Measurements from ENCODE around the gene TSPEAR. TPM values are rescaled to one million over a fixed set of nuclear protein-coding genes. Genes with fewer than 3 reads are reported as not detected.
A peak's percentile ranks its signal among the peaks of the same experiment; 100 is the strongest.

The TSPEAR gene
- total RNA-seq, 1 donor: not detected

DNA sequence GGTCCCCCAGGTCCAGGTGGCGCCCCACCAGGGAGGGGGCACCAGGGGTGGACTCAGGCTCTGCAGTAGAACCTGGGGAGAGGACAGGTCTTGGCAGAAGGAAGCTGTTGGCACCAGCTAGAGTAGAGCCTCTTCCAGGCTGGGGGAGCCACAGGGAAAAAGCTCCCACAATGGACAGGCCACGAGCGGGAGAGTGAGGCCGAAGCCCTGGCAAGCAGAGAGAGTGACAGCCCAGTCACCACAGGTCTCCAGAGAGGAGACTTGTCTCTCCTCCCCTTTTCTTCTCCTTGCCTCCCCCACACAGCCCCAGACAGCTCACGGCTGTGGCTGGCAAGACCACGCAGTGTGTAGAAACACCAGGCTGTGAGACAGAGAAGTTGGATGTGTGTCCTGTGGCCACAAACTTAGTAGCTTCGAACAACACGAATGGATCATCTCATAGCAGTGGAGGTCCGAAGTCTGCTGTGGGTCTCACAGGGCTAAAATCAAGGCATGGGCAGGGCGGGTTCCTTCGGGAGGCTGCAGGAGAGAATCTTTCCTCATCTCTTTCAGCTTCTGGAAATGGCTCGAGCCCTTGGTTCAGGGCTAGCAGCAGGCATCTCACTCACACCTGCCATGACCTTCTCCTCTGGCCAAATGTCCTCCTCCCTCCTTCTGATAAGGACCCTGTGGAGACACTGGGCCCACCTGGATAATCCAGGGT is 60.2 kb downstream of the TSPEAR start:
- Histone ChIP-seq H3K27me3 (ENCODE audit: insufficient read depth, low read length) (peaks cover 3% of the 10 kb centered on the region), H3K36me3 (ENCODE audit: insufficient read depth, low read length) (no peaks in the 10 kb centered on the region), H3K4me3 (ENCODE audit: insufficient read depth, low read length) (no peak overlapping the region), H3K9me3 (ENCODE audit: low read depth, low read length) (no peaks in the 10 kb centered on the region), H3K4me1 (ENCODE audit: insufficient read depth, low read length) (no peaks in the 10 kb centered on the region), H2AFZ (ENCODE audit: low read length) (no peak overlapping the region), H4K20me1 (ENCODE audit: insufficient read depth, low read length) (no peaks in the 10 kb centered on the region), H3K4me2 (ENCODE audit: insufficient read depth, low read length) (no peak overlapping the region), H3K79me2 (ENCODE audit: insufficient read depth, low read length) (no peaks in the 10 kb centered on the region), H3K27ac (ENCODE audit: low read depth, low read length) (no peak overlapping the region)
- DNase-seq (ENCODE audit: insufficient read length, low spot score, missing footprints): peak; percentile 50
- TF ChIP-seq, protein P1, sequence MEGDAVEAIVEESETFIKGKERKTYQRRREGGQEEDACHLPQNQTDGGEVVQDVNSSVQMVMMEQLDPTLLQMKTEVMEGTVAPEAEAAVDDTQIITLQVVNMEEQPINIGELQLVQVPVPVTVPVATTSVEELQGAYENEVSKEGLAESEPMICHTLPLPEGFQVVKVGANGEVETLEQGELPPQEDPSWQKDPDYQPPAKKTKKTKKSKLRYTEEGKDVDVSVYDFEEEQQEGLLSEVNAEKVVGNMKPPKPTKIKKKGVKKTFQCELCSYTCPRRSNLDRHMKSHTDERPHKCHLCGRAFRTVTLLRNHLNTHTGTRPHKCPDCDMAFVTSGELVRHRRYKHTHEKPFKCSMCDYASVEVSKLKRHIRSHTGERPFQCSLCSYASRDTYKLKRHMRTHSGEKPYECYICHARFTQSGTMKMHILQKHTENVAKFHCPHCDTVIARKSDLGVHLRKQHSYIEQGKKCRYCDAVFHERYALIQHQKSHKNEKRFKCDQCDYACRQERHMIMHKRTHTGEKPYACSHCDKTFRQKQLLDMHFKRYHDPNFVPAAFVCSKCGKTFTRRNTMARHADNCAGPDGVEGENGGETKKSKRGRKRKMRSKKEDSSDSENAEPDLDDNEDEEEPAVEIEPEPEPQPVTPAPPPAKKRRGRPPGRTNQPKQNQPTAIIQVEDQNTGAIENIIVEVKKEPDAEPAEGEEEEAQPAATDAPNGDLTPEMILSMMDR (IDR thresholded peaks at IDR 0.05; ENCODE audit: extremely low read depth, low read depth, low read length): no peak

DNA sequence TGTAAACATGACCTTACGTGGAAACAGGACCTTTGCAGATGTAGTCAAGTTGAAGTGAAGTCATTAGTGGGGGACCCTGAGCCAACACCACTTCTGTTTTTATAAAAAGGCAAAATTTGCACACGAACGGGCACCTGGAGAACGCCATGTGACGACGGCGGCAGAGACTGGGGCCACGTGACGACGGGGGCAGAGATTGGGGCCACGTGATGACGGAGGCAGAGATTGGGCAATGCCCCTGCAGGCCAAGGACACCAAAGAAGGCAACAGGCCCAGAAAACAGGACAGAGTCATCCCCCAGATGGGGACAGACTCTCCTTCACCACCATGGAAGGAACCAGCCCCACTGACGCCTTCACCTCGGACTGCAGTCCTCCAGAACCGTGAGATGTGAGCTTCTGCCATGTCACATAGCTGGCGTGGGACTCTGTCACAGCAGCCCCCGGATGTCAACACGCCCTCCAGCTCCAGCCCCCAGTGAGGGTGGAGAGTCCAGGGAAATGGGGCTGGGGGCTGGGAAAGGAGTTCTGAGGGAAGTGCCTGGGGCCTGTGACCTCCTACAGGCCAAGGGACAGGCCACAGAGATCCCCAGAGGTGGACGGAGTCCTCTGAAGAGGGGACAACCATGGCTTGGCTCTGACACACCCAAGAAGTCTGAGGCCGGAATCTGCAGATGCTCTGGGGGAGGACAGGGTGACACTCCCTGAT is 61.0 kb downstream of the TSPEAR start:
- peak; percentile 29 for DNase-seq (ENCODE audit: insufficient read length, low spot score, missing footprints)
- TF ChIP-seq, protein P1 (IDR thresholded peaks at IDR 0.05; ENCODE audit: extremely low read depth, low read depth, low read length): no peak
- Histone ChIP-seq H3K27me3 (ENCODE audit: insufficient read depth, low read length) (peaks cover 3% of the 10 kb centered on the region), H3K9me3 (ENCODE audit: low read depth, low read length) (no peaks in the 10 kb centered on the region), H3K4me3 (ENCODE audit: insufficient read depth, low read length) (no peak overlapping the region), H3K79me2 (ENCODE audit: insufficient read depth, low read length) (no peaks in the 10 kb centered on the region), H3K27ac (ENCODE audit: low read depth, low read length) (no peak overlapping the region), H3K4me2 (ENCODE audit: insufficient read depth, low read length) (no peak overlapping the region), H4K20me1 (ENCODE audit: insufficient read depth, low read length) (no peaks in the 10 kb centered on the region), H2AFZ (ENCODE audit: low read length) (no peak overlapping the region), H3K36me3 (ENCODE audit: insufficient read depth, low read length) (no peaks in the 10 kb centered on the region), H3K4me1 (ENCODE audit: insufficient read depth, low read length) (no peaks in the 10 kb centered on the region)

DNA sequence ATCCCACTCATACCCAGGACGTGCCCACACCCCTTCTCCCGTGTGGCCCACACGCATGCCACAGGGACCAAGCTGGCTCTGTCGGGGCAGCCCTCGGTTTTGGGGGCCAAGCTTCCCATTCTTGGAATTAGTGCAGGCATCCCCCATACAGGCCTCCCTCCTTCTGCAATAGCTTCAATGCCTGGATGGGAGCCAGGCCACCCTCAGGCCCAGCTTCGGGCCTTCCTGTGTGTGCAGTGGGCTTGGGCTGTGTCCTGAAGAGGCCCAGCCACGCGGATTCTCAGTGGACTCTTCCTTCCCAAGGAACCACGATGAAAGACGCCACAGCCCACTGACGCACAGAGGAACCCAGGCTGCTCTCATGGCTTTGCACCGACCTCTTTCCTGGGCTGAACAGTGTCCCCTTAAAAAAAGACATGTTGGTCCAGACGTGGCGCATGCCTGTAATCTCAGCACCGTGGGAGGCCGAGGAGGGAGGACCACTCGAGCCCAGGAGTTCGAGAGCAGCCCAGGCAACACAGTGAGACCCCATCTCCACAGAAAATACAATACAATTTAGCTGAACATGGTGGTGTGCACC is 61.8 kb downstream of the TSPEAR start:
- H3K36me3 ChIP-seq (ENCODE audit: insufficient read depth, low read length): no peaks in the 10 kb centered on the region
- no peak overlapping the region for H3K27ac ChIP-seq (ENCODE audit: low read depth, low read length)
- no peaks in the 10 kb centered on the region for H3K4me1 ChIP-seq (ENCODE audit: insufficient read depth, low read length)
- no peak overlapping the region for H3K4me2 ChIP-seq (ENCODE audit: insufficient read depth, low read length)
- no peak overlapping the region for H2AFZ ChIP-seq (ENCODE audit: low read length)
- no peak for DNase-seq (ENCODE audit: insufficient read length, low spot score, missing footprints)
- H3K27me3 ChIP-seq (ENCODE audit: insufficient read depth, low read length): peaks cover 3% of the 10 kb centered on the region
- no peaks in the 10 kb centered on the region for H4K20me1 ChIP-seq (ENCODE audit: insufficient read depth, low read length)
- H3K4me3 ChIP-seq (ENCODE audit: insufficient read depth, low read length): no peak overlapping the region
- TF ChIP-seq, protein P1 (IDR thresholded peaks at IDR 0.05; ENCODE audit: extremely low read depth, low read depth, low read length): no peak
- H3K79me2 ChIP-seq (ENCODE audit: insufficient read depth, low read length): no peaks in the 10 kb centered on the region
- H3K9me3 ChIP-seq (ENCODE audit: low read depth, low read length): no peaks in the 10 kb centered on the region

Measured in osteoblast (primary cell).